SU-DHL-6 (cell line): Measurements from ENCODE around the gene KCNC3.

Source experiments
- H2AFZ ChIP-seq: fragments of 200-600 bp; sonication (generic); 2 replicates; pipeline ENCODE4 v1.6.1; 2014; ENCODE audit warnings: low read depth, mild to moderate bottlenecking, moderate library complexity, mixed read lengths, antibody characterized with exemption, low read length; ENCODE audit not compliant: severe bottlenecking
- H3F3A ChIP-seq: fragments of 200-600 bp; shearing (Covaris generic); 2 replicates; pipeline ENCODE4 v1.6.0; 2016; ENCODE audit warnings: antibody characterized with exemption, mild to moderate bottlenecking; ENCODE audit not compliant: insufficient read depth
- H3K27ac ChIP-seq: fragments of 200-600 bp; sonication (generic); 2 replicates; pipeline ENCODE4 v1.5.1; 2016; ENCODE audit warnings: low read depth, mild to moderate bottlenecking, low read length, moderate library complexity, mixed read lengths
- H3K27me3 ChIP-seq: fragments of 200-600 bp; sonication (generic), shearing (Covaris generic); 2 replicates; pipeline ENCODE4 v1.6.0; 2014; ENCODE audit warnings: mild to moderate bottlenecking, low read length
- H3K36me3 ChIP-seq: fragments of 200-600 bp; sonication (generic); 2 replicates; pipeline ENCODE4 v1.6.1; 2014; ENCODE audit warnings: mild to moderate bottlenecking, low read length, mixed read lengths
- H3K4me2 ChIP-seq: fragments of 300-600, 200-600 bp; shearing (Covaris generic), sonication (generic); 2 replicates; pipeline ENCODE4 v1.6.0; 2014; ENCODE audit warnings: low read length, low read depth, mild to moderate bottlenecking; ENCODE audit not compliant: poor library complexity, severe bottlenecking
- H3K4me3 ChIP-seq: fragments of 200-600 bp; sonication (generic); 2 replicates; pipeline ENCODE4 v1.5.1; 2014; ENCODE audit warnings: antibody characterized with exemption, low read length, mild to moderate bottlenecking, mixed read lengths; ENCODE audit not compliant: insufficient read depth, poor library complexity, severe bottlenecking
- H3K79me2 ChIP-seq: fragments of 200-600 bp; sonication (generic); 2 replicates; pipeline ENCODE4 v1.6.1; 2014; ENCODE audit warnings: mild to moderate bottlenecking, low read length, moderate library complexity; ENCODE audit not compliant: insufficient read depth
- H3K9ac ChIP-seq: fragments of 200-600 bp; sonication (generic); 2 replicates; pipeline ENCODE4 v1.7.0; 2014; ENCODE audit warnings: mild to moderate bottlenecking, low read length
- H3K9me2 ChIP-seq: fragments of 200-600 bp; sonication (generic); replicated peaks from 2 replicates; pipeline ENCODE4 v1.6.1; 2014; ENCODE audit warnings: low read length; ENCODE audit not compliant: insufficient read depth
- H3K9me3 ChIP-seq: fragments of 200-600 bp; sonication (generic); 2 replicates; pipeline ENCODE4 v1.6.1; 2014; ENCODE audit warnings: low read length, mixed read lengths; ENCODE audit not compliant: insufficient read depth
- H4K20me1 ChIP-seq: fragments of 200-600 bp; sonication (generic); 2 replicates; pipeline ENCODE4 v1.6.1; 2014; ENCODE audit warnings: low read depth, mild to moderate bottlenecking, antibody characterized with exemption, low read length, moderate library complexity, mixed read lengths
- CTCF ChIP-seq: fragments of 200-600 bp; sonication (generic); IDR thresholded peaks from one replicate; pipeline ENCODE4 v1.5.1; 2017; ENCODE audit warnings: antibody characterized with exemption, mild to moderate bottlenecking, low read length, moderate library complexity; ENCODE audit not compliant: insufficient read depth, poor library complexity, severe bottlenecking
- EZH2phosphoT487 ChIP-seq: fragments of 200-600 bp; sonication (generic), shearing (Covaris generic); conservative IDR thresholded peaks from 2 replicates; pipeline ENCODE4 v1.6.1; 2018; ENCODE audit warnings: mild to moderate bottlenecking, antibody characterized with exemption, low read length, moderate library complexity, mixed read lengths

Gene KCNC3

GRCh38 chr19:50313812-50314536 lies 15.2 kb downstream of the KCNC3 start:
- Histone ChIP-seq H4K20me1 (no peaks in the 10 kb centered on the region), H3K9ac (no peak overlapping the region), H3K79me2 (no peaks in the 10 kb centered on the region), H3K4me2 (no peak overlapping the region), H2AFZ (no peak overlapping the region), H3K27ac (no peak overlapping the region), H3K27me3 (no peaks in the 10 kb centered on the region), H3F3A (no peaks in the 10 kb centered on the region), H3K36me3 (no peaks in the 10 kb centered on the region), H3K9me2 (no peaks in the 10 kb centered on the region), H3K9me3 (no peaks in the 10 kb centered on the region), H3K4me3 (no peak overlapping the region)
- TF ChIP-seq CTCF (no peak), EZH2phosphoT487 (no peak)

- Histone ChIP-seq H3K79me2 (no peaks in the 10 kb centered on the region), H3K9me3 (no peaks in the 10 kb centered on the region), H3F3A (no peaks in the 10 kb centered on the region), H4K20me1 (no peaks in the 10 kb centered on the region), H2AFZ (no peak overlapping the region), H3K27ac (no peak overlapping the region), H3K36me3 (no peaks in the 10 kb centered on the region), H3K4me3 (no peak overlapping the region), H3K9ac (no peak overlapping the region), H3K27me3 (no peaks in the 10 kb centered on the region), H3K4me2 (no peak overlapping the region), H3K9me2 (no peaks in the 10 kb centered on the region)
- TF ChIP-seq EZH2phosphoT487 (no peak), CTCF (no peak)
Observed at GRCh38 chr19:50312967-50313811, 16.0 kb downstream of the KCNC3 start.

- Histone ChIP-seq H3K27me3 (no peaks in the 10 kb centered on the region), H3K9ac (no peak overlapping the region), H3K9me2 (no peaks in the 10 kb centered on the region), H3K9me3 (no peaks in the 10 kb centered on the region), H2AFZ (no peak overlapping the region), H4K20me1 (no peaks in the 10 kb centered on the region), H3K79me2 (no peaks in the 10 kb centered on the region), H3K27ac (no peak overlapping the region), H3K4me3 (no peak overlapping the region), H3K36me3 (no peaks in the 10 kb centered on the region), H3F3A (no peaks in the 10 kb centered on the region), H3K4me2 (no peak overlapping the region)
- TF ChIP-seq EZH2phosphoT487 (no peak), CTCF (no peak)
Observed at GRCh38 chr19:50311723-50312635, 17.2 kb downstream of the KCNC3 start.
